Measurements from ENCODE around the gene PRKAB1. TPM values are rescaled to one million over a fixed set of nuclear protein-coding genes. Genes with fewer than 3 reads are reported as not detected.
"Not testable (repeated sequence)": the region's sequence is repeated elsewhere in the genome, so short reads cannot be mapped to it uniquely, and the experiment has no call there.

The PRKAB1 gene
- total RNA-seq, 2 experiments from 2014 or later, result 18.6 to 24.2 TPM

DNA sequence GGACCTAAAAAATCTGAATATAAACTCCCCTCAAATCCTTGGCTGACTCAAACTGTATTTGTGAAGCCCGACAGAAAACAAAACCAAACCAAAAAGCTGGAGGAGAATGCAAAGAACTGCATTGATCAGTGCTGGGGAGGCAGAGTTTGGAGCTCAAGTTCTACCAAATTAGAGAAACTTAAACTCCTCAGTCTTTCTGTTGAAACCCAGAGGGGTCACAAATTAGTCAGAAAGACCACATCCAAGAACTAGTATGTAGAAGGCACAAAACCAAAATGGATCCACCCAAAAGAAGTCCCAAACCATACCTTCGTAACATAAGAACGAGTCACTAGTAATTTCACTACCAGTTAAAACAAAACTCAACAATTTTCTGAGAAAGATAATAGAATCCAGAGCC is 15.3 kb upstream of the PRKAB1 start:
- ATAC-seq (ENCODE audit: poor library complexity), result no peak
- H3K27me3 Mint-ChIP-seq, result no peaks in the 10 kb centered on the region
- intact Hi-C loops (cut with DNase I, micrococcal nuclease), result no loop called here
- no peak overlapping the region for H3K27ac Mint-ChIP-seq
- H3K9me3 ChIP-seq (ENCODE audit: control insufficient read depth in 1 of 2, insufficient read depth in 1 of 2, low read length in 2 of 2), result peaks cover 5 to 14% of the 10 kb centered on the region in 2 experiments
- DNase-seq, result no peak
- peaks cover 10% of the 10 kb centered on the region for H3K36me3 Mint-ChIP-seq (ENCODE audit: low read depth)
- TF ChIP-seq, protein P1, sequence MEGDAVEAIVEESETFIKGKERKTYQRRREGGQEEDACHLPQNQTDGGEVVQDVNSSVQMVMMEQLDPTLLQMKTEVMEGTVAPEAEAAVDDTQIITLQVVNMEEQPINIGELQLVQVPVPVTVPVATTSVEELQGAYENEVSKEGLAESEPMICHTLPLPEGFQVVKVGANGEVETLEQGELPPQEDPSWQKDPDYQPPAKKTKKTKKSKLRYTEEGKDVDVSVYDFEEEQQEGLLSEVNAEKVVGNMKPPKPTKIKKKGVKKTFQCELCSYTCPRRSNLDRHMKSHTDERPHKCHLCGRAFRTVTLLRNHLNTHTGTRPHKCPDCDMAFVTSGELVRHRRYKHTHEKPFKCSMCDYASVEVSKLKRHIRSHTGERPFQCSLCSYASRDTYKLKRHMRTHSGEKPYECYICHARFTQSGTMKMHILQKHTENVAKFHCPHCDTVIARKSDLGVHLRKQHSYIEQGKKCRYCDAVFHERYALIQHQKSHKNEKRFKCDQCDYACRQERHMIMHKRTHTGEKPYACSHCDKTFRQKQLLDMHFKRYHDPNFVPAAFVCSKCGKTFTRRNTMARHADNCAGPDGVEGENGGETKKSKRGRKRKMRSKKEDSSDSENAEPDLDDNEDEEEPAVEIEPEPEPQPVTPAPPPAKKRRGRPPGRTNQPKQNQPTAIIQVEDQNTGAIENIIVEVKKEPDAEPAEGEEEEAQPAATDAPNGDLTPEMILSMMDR (IDR thresholded peaks at IDR 0.05), result no peak
- ChIA-PET CTCF (no interaction called here), POLR2A (no interaction called here)
- peaks cover 7% of the 10 kb centered on the region for H3K9me3 Mint-ChIP-seq
- H3K27me3 ChIP-seq (ENCODE audit: control insufficient read depth in 1 of 2, insufficient read depth in 2 of 2, low read length in 2 of 2), result no peaks in the 10 kb centered on the region
- no peak overlapping the region for H3K27ac ChIP-seq (ENCODE audit: low read depth in 1 of 2, low read length in 2 of 2)
- H3K4me1 Mint-ChIP-seq (ENCODE audit: low read depth), result no peaks in the 10 kb centered on the region
- no peak overlapping the region for H3K4me3 Mint-ChIP-seq
- no peaks in the 10 kb centered on the region for H3K36me3 ChIP-seq (ENCODE audit: insufficient read depth, low read length)
- H3K4me3 ChIP-seq (ENCODE audit: low read length), result no peak overlapping the region
- H3K4me1 ChIP-seq (ENCODE audit: insufficient read depth, low read length), result no peaks in the 10 kb centered on the region

DNA sequence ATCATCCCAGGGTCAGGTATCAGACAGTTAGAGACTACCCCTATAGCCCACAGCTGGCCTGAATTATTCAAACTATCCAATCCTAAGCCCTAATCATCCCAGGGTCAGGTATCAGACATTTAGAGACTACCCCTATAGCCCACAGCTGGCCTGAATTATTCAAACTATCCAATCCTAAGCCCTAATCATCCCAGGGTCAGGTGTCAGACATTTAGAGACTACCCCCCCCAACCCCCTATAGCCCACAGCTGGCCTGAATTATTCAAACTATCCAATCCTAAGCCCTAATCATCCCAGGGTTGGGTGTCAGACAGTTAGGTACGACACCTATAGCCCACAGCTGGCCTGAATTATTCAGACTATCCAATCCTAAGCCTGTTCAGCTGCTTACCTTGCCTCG is 10.9 kb upstream of the PRKAB1 start:
- POLR2A ChIA-PET; H3K27ac Mint-ChIP-seq; H3K36me3 Mint-ChIP-seq (ENCODE audit: low read depth); H3K4me1 ChIP-seq (ENCODE audit: insufficient read depth, low read length); H3K27me3 ChIP-seq (ENCODE audit: control insufficient read depth in 1 of 2, insufficient read depth in 2 of 2, low read length in 2 of 2); H3K4me3 Mint-ChIP-seq; H3K27me3 Mint-ChIP-seq; ATAC-seq (ENCODE audit: poor library complexity); H3K36me3 ChIP-seq (ENCODE audit: insufficient read depth, low read length); H3K4me3 ChIP-seq (ENCODE audit: low read length); DNase-seq; H3K9me3 Mint-ChIP-seq; H3K4me1 Mint-ChIP-seq (ENCODE audit: low read depth); H3K27ac ChIP-seq (ENCODE audit: low read depth in 1 of 2, low read length in 2 of 2): not testable (repeated sequence)
- H3K9me3 ChIP-seq (ENCODE audit: control insufficient read depth in 1 of 2, insufficient read depth in 1 of 2, low read length in 2 of 2), result peaks cover 5 to 13% of the 10 kb centered on the region in 2 experiments
- intact Hi-C loops (cut with DNase I, micrococcal nuclease), result loop anchor here in 1 of 2 experiments (5.0 kb wide), 1 partner anchor 540 kb away; no protein-coding TSS in a partner anchor
- CTCF ChIA-PET, result interaction anchor here (1.2 kb wide), 1 partner anchor 10 kb away, joined by 4 read pairs; no protein-coding TSS in a partner anchor

DNA sequence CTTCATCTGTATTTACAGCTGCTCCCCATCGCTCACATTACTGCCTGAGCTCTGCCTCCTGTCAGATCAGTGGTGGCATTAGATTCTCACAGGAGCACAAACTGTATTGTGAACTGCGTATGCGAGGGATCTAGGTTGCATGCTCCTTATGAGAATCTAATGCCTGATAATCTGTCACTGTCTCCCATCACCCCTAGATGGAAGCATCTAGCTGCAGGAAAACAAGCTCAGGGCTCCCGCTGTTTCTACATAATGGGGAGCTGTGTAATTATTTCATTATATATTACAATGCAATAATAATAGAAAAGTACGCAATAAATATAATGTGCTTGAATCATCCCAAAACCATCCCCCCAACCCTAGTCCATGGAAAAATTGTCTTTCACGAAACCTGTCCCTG is 9.8 kb upstream of the PRKAB1 start:
- H3K9me3 Mint-ChIP-seq; ATAC-seq (ENCODE audit: poor library complexity); H3K27ac ChIP-seq (ENCODE audit: low read depth in 1 of 2, low read length in 2 of 2); POLR2A ChIA-PET; H3K27me3 ChIP-seq (ENCODE audit: control insufficient read depth in 1 of 2, insufficient read depth in 2 of 2, low read length in 2 of 2); H3K36me3 Mint-ChIP-seq (ENCODE audit: low read depth); H3K36me3 ChIP-seq (ENCODE audit: insufficient read depth, low read length); DNase-seq; H3K4me3 Mint-ChIP-seq; H3K27ac Mint-ChIP-seq; H3K27me3 Mint-ChIP-seq; H3K4me1 ChIP-seq (ENCODE audit: insufficient read depth, low read length); H3K4me3 ChIP-seq (ENCODE audit: low read length); H3K4me1 Mint-ChIP-seq (ENCODE audit: low read depth); H3K9me3 ChIP-seq (ENCODE audit: control insufficient read depth in 1 of 2, insufficient read depth in 1 of 2, low read length in 2 of 2): not testable (repeated sequence)
- intact Hi-C loops (cut with DNase I, micrococcal nuclease), result loop anchor here (2.0 to 5.0 kb wide), 2 partner anchors 541 to 1253 kb away; no protein-coding TSS in a partner anchor
- CTCF ChIA-PET, result interaction anchor here (1.0 to 2.3 kb wide), 3 partner anchors 9 to 21 kb away, joined by 3 to 9 read pairs (median 3); partner anchors contain the start of gene PRKAB1

DNA sequence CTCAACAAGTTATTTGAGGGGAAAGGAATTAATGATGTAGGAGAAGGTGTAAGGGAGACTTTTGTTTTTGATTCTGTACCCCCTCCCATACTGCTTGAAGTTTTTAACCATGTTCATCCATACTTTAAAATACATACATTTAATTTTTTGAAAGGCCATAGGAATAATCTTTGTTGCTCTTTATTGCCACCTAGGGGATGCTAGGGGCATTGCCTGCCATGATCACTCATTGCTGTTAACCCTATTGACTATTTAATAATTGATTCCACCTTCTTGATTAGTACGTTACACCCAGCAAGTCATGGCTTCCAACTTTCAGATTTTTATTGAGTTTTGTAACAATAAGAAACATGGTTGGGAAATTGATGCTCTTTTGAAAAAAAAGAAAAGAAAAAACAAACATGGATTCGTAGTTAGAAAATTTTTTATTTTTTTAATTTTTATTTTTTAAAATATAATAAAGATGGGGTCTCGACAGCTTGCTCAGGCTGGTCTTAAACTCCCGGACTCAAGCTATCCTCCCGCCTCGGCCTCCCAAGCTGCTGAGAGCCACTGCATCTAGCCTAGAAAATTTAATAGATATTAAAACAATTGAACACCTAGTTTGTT is 8.5 kb upstream of the PRKAB1 start:
- peak; percentile 68 for ATAC-seq (ENCODE audit: poor library complexity)
- Histone ChIP-seq H3K27me3 (ENCODE audit: control insufficient read depth in 1 of 2, insufficient read depth in 2 of 2, low read length in 2 of 2) (no peaks in the 10 kb centered on the region), H3K27ac (ENCODE audit: low read depth in 1 of 2, low read length in 2 of 2) (no peak overlapping the region), H3K36me3 (ENCODE audit: insufficient read depth, low read length) (no peaks in the 10 kb centered on the region), H3K4me1 (ENCODE audit: insufficient read depth, low read length) (no peaks in the 10 kb centered on the region), H3K4me3 (ENCODE audit: low read length) (no peak overlapping the region), H3K9me3 (ENCODE audit: control insufficient read depth in 1 of 2, insufficient read depth in 1 of 2, low read length in 2 of 2) (no peaks in the 10 kb centered on the region)
- no peak overlapping the region for H3K4me3 Mint-ChIP-seq
- no peaks in the 10 kb centered on the region for H3K36me3 Mint-ChIP-seq (ENCODE audit: low read depth)
- no peaks in the 10 kb centered on the region for H3K27me3 Mint-ChIP-seq
- H3K27ac Mint-ChIP-seq, result no peak overlapping the region
- CTCF ChIA-PET, result interaction anchor here (1.3 to 2.3 kb wide), 2 partner anchors 9 to 10 kb away, joined by 3 to 9 read pairs; partner anchors contain the start of gene PRKAB1
- DNase-seq, result peak in 13 of 14 experiments; percentile 9 to 72 (median 22)
- H3K9me3 Mint-ChIP-seq, result peaks cover 1% of the 10 kb centered on the region
- H3K4me1 Mint-ChIP-seq (ENCODE audit: low read depth), result peaks cover 5% of the 10 kb centered on the region
- TF ChIP-seq, protein P1 (IDR thresholded peaks at IDR 0.05), result peak; percentile 95
- intact Hi-C loops (cut with DNase I, micrococcal nuclease), result loop anchor here (2.0 to 5.0 kb wide), 2 partner anchors 542 to 1255 kb away; no protein-coding TSS in a partner anchor
- POLR2A ChIA-PET, result no interaction called here

Data from CD4-positive, alpha-beta T cell (primary cell).